ENCODE measurements around the gene EPS15.
A peak's percentile ranks its signal among the peaks of the same experiment; 100 is the strongest.

EPS15 gene

GRCh38 chr1:51523931-51524330 lies 4.9 kb upstream of the EPS15 start:
- H3K27me3 ChIP-seq (ENCODE audit: low read depth, low read length) = no peaks in the 10 kb centered on the region
- peaks cover 0 to 4% of the 10 kb centered on the region in 2 donors for H3K4me1 ChIP-seq (ENCODE audit: control insufficient read depth in 1 of 2, insufficient read depth in 2 of 2, low read length in 2 of 2)
- no peak overlapping the region for H3K4me3 ChIP-seq (ENCODE audit: low read depth in 1 of 2, low read length in 2 of 2)
- H3K36me3 ChIP-seq (ENCODE audit: control insufficient read depth in 1 of 2, insufficient read depth in 2 of 2, low read length in 2 of 2) = no peaks in the 10 kb centered on the region
- no peaks in the 10 kb centered on the region for H3K9me3 ChIP-seq (ENCODE audit: control insufficient read depth in 1 of 2, low read length in 2 of 2)
- no peak overlapping the region for H3K27ac ChIP-seq (ENCODE audit: low read length)

GRCh38 chr1:51520700-51521248 lies 1.7 kb upstream of the EPS15 start:
- no peaks in the 10 kb centered on the region for H3K9me3 ChIP-seq (ENCODE audit: control insufficient read depth in 1 of 2, low read length in 2 of 2)
- H3K27ac ChIP-seq (ENCODE audit: low read length) = no peak overlapping the region
- H3K27me3 ChIP-seq (ENCODE audit: low read depth, low read length) = no peaks in the 10 kb centered on the region
- peaks cover 7 to 16% of the 10 kb centered on the region in 2 donors for H3K4me1 ChIP-seq (ENCODE audit: control insufficient read depth in 1 of 2, insufficient read depth in 2 of 2, low read length in 2 of 2)
- H3K4me3 ChIP-seq (ENCODE audit: low read depth in 1 of 2, low read length in 2 of 2) = no peak overlapping the region
- no peaks in the 10 kb centered on the region for H3K36me3 ChIP-seq (ENCODE audit: control insufficient read depth in 1 of 2, insufficient read depth in 2 of 2, low read length in 2 of 2)

- peaks cover 13 to 16% of the 10 kb centered on the region in 2 donors for H3K4me1 ChIP-seq (ENCODE audit: control insufficient read depth in 1 of 2, insufficient read depth in 2 of 2, low read length in 2 of 2)
- no peaks in the 10 kb centered on the region for H3K27me3 ChIP-seq (ENCODE audit: low read depth, low read length)
- no peaks in the 10 kb centered on the region for H3K9me3 ChIP-seq (ENCODE audit: control insufficient read depth in 1 of 2, low read length in 2 of 2)
- H3K27ac ChIP-seq (ENCODE audit: low read length) = peak overlapping the region; percentile 0
- no peak overlapping the region for H3K4me3 ChIP-seq (ENCODE audit: low read depth in 1 of 2, low read length in 2 of 2)
- no peaks in the 10 kb centered on the region for H3K36me3 ChIP-seq (ENCODE audit: control insufficient read depth in 1 of 2, insufficient read depth in 2 of 2, low read length in 2 of 2)
These were observed 1.0 kb upstream of the EPS15 start for GRCh38 chr1:51519865-51520699.

- H3K36me3 ChIP-seq (ENCODE audit: control insufficient read depth in 1 of 2, insufficient read depth in 2 of 2, low read length in 2 of 2) = no peaks in the 10 kb centered on the region
- H3K27ac ChIP-seq (ENCODE audit: low read length) = peak overlapping the region; percentile 97
- H3K4me1 ChIP-seq (ENCODE audit: control insufficient read depth in 1 of 2, insufficient read depth in 2 of 2, low read length in 2 of 2) = peaks cover 12 to 23% of the 10 kb centered on the region in 2 donors
- H3K27me3 ChIP-seq (ENCODE audit: low read depth, low read length) = no peaks in the 10 kb centered on the region
- peak overlapping the region; percentile 82 to 96 for H3K4me3 ChIP-seq (ENCODE audit: low read depth in 1 of 2, low read length in 2 of 2)
- no peaks in the 10 kb centered on the region for H3K9me3 ChIP-seq (ENCODE audit: control insufficient read depth in 1 of 2, low read length in 2 of 2)
These were observed 449 bp downstream of the EPS15 start for GRCh38 chr1:51518586-51519047.

- no peaks in the 10 kb centered on the region for H3K27me3 ChIP-seq (ENCODE audit: low read depth, low read length)
- H3K4me1 ChIP-seq (ENCODE audit: control insufficient read depth in 1 of 2, insufficient read depth in 2 of 2, low read length in 2 of 2) = peaks cover 12 to 23% of the 10 kb centered on the region in 2 donors
- peak overlapping the region; percentile 97 for H3K27ac ChIP-seq (ENCODE audit: low read length)
- no peaks in the 10 kb centered on the region for H3K9me3 ChIP-seq (ENCODE audit: control insufficient read depth in 1 of 2, low read length in 2 of 2)
- H3K36me3 ChIP-seq (ENCODE audit: control insufficient read depth in 1 of 2, insufficient read depth in 2 of 2, low read length in 2 of 2) = no peaks in the 10 kb centered on the region
- H3K4me3 ChIP-seq (ENCODE audit: low read depth in 1 of 2, low read length in 2 of 2) = peak overlapping the region; percentile 82 to 96
These were observed 957 bp downstream of the EPS15 start for GRCh38 chr1:51518033-51518585.

- Histone ChIP-seq H3K27me3 (ENCODE audit: low read depth, low read length) (no peaks in the 10 kb centered on the region), H3K4me1 (ENCODE audit: control insufficient read depth in 1 of 2, insufficient read depth in 2 of 2, low read length in 2 of 2) (peaks cover 18 to 23% of the 10 kb centered on the region in 2 donors), H3K36me3 (ENCODE audit: control insufficient read depth in 1 of 2, insufficient read depth in 2 of 2, low read length in 2 of 2) (no peaks in the 10 kb centered on the region), H3K4me3 (ENCODE audit: low read depth in 1 of 2, low read length in 2 of 2) (peak overlapping the region; percentile 82 to 96), H3K9me3 (ENCODE audit: control insufficient read depth in 1 of 2, low read length in 2 of 2) (no peaks in the 10 kb centered on the region), H3K27ac (ENCODE audit: low read length) (peak overlapping the region; percentile 97)
These were observed 1.6 kb downstream of the EPS15 start for GRCh38 chr1:51517361-51518032.

- peak overlapping the region in 1 of 2 donors; percentile 96 for H3K4me3 ChIP-seq (ENCODE audit: low read depth in 1 of 2, low read length in 2 of 2)
- peaks cover 23 to 24% of the 10 kb centered on the region in 2 donors for H3K4me1 ChIP-seq (ENCODE audit: control insufficient read depth in 1 of 2, insufficient read depth in 2 of 2, low read length in 2 of 2)
- no peaks in the 10 kb centered on the region for H3K36me3 ChIP-seq (ENCODE audit: control insufficient read depth in 1 of 2, insufficient read depth in 2 of 2, low read length in 2 of 2)
- no peaks in the 10 kb centered on the region for H3K9me3 ChIP-seq (ENCODE audit: control insufficient read depth in 1 of 2, low read length in 2 of 2)
- H3K27me3 ChIP-seq (ENCODE audit: low read depth, low read length) = no peaks in the 10 kb centered on the region
- H3K27ac ChIP-seq (ENCODE audit: low read length) = peak overlapping the region; percentile 72
These were observed 2.4 kb downstream of the EPS15 start for GRCh38 chr1:51516649-51517158.

- Histone ChIP-seq H3K4me3 (ENCODE audit: low read depth in 1 of 2, low read length in 2 of 2) (peak overlapping the region in 1 of 2 donors; percentile 27), H3K27ac (ENCODE audit: low read length) (peak overlapping the region; percentile 72), H3K4me1 (ENCODE audit: control insufficient read depth in 1 of 2, insufficient read depth in 2 of 2, low read length in 2 of 2) (peaks cover 23 to 24% of the 10 kb centered on the region in 2 donors), H3K36me3 (ENCODE audit: control insufficient read depth in 1 of 2, insufficient read depth in 2 of 2, low read length in 2 of 2) (no peaks in the 10 kb centered on the region), H3K27me3 (ENCODE audit: low read depth, low read length) (no peaks in the 10 kb centered on the region), H3K9me3 (ENCODE audit: control insufficient read depth in 1 of 2, low read length in 2 of 2) (no peaks in the 10 kb centered on the region)
These were observed 3.0 kb downstream of the EPS15 start for GRCh38 chr1:51515982-51516648.

- H3K27ac ChIP-seq (ENCODE audit: low read length) = peak overlapping the region; percentile 72
- peak overlapping the region in 1 of 2 donors; percentile 12 for H3K4me3 ChIP-seq (ENCODE audit: low read depth in 1 of 2, low read length in 2 of 2)
- no peaks in the 10 kb centered on the region for H3K27me3 ChIP-seq (ENCODE audit: low read depth, low read length)
- H3K9me3 ChIP-seq (ENCODE audit: control insufficient read depth in 1 of 2, low read length in 2 of 2) = no peaks in the 10 kb centered on the region
- peaks cover 23 to 24% of the 10 kb centered on the region in 2 donors for H3K4me1 ChIP-seq (ENCODE audit: control insufficient read depth in 1 of 2, insufficient read depth in 2 of 2, low read length in 2 of 2)
- no peaks in the 10 kb centered on the region for H3K36me3 ChIP-seq (ENCODE audit: control insufficient read depth in 1 of 2, insufficient read depth in 2 of 2, low read length in 2 of 2)
These were observed 3.6 kb downstream of the EPS15 start for GRCh38 chr1:51515312-51515960.

GRCh38 chr1:51514733-51515132 lies 4.3 kb downstream of the EPS15 start:
- no peaks in the 10 kb centered on the region for H3K27me3 ChIP-seq (ENCODE audit: low read depth, low read length)
- H3K9me3 ChIP-seq (ENCODE audit: control insufficient read depth in 1 of 2, low read length in 2 of 2) = no peaks in the 10 kb centered on the region
- peak overlapping the region; percentile 72 for H3K27ac ChIP-seq (ENCODE audit: low read length)
- H3K4me3 ChIP-seq (ENCODE audit: low read depth in 1 of 2, low read length in 2 of 2) = peak overlapping the region; percentile 12 to 40
- H3K36me3 ChIP-seq (ENCODE audit: control insufficient read depth in 1 of 2, insufficient read depth in 2 of 2, low read length in 2 of 2) = no peaks in the 10 kb centered on the region
- peaks cover 24 to 26% of the 10 kb centered on the region in 2 donors for H3K4me1 ChIP-seq (ENCODE audit: control insufficient read depth in 1 of 2, insufficient read depth in 2 of 2, low read length in 2 of 2)

Measured in muscle layer of duodenum (tissue), 2 donors.